Type B pancreatic cell (in vitro differentiated cells): ENCODE measurements around the gene PLEKHO2. TPM values are rescaled to one million over a fixed set of nuclear protein-coding genes. Genes with fewer than 3 reads are reported as not detected.
A peak's percentile ranks its signal among the peaks of the same experiment; 100 is the strongest.

Experiments used
- DNase-seq: peaks from one replicate; pipeline ENCODE4 v3.0.0; 2021; ENCODE audit warnings: mixed read lengths; ENCODE audit not compliant: unreplicated experiment; ENCODE audit errors: extremely low spot score
- H3K27ac Mint-ChIP-seq: 2 replicates; pipeline ENCODE4 v1.8.0; 2021; ENCODE audit warnings: mild to moderate bottlenecking, mixed read lengths
- H3K27me3 Mint-ChIP-seq: 2 replicates; pipeline ENCODE4 v1.8.0; 2021; ENCODE audit warnings: mixed read lengths
- H3K36me3 Mint-ChIP-seq: 2 replicates; pipeline ENCODE4 v1.8.0; 2021; ENCODE audit warnings: mixed read lengths
- H3K4me1 Mint-ChIP-seq: one replicate; pipeline ENCODE4 v1.8.0; 2021; ENCODE audit warnings: mixed read lengths; ENCODE audit not compliant: unreplicated experiment
- H3K4me3 Mint-ChIP-seq: 2 replicates; pipeline ENCODE4 v1.8.0; 2021; ENCODE audit warnings: mild to moderate bottlenecking, mixed read lengths
- H3K9me3 Mint-ChIP-seq: 2 replicates; pipeline ENCODE4 v1.8.0; 2021; ENCODE audit warnings: mixed read lengths
- CTCF ChIP-seq: fragments of 200-600 bp; sonication (generic); conservative IDR thresholded peaks from 2 replicates; pipeline ENCODE4 v1.5.0; 2021; ENCODE audit warnings: antibody characterized with exemption, mild to moderate bottlenecking
- total RNA-seq: library from RNA; stranded (reverse); gene quantifications from 2 replicates; pipeline ENCODE4 v1.2.1, GENCODE V29; 2021; ENCODE audit warnings: low replicate concordance

PLEKHO2 gene
- total RNA-seq, 1 donor from 2014 or later, result 11.2 TPM

GRCh38 chr15:64804619-64805018 lies 37.1 kb upstream of the PLEKHO2 start:
- Mint-ChIP-seq H3K9me3 (no peaks in the 10 kb centered on the region), H3K36me3 (no peaks in the 10 kb centered on the region), H3K27ac (no peak overlapping the region), H3K4me1 (peaks cover 25% of the 10 kb centered on the region), H3K27me3 (no peaks in the 10 kb centered on the region), H3K4me3 (no peak overlapping the region)
- no peak for TF ChIP-seq CTCF
- DNase-seq, result no peak

DNA sequence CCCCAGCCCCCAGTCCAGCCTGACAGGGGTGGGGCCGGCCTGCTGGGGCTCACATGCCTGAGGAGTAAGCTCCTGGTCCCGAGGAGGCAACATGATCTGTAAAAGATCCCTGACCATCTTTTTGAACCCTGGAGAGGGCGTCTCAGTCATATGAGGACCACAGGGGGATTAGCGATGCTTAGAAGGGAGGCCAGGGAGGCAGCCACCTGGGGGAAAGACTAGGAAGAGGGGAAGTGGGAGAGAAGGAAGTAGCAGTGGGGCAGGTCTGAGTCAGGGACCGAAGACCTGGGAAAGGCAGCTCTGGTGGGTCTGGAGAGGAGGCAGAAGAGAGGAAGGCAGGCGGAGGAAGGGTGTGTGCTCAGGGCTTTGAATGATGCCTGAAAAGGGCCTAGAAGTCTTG lies 35.2 kb upstream of the PLEKHO2 start:
- peak overlapping the region; percentile 30 for H3K27ac Mint-ChIP-seq

GRCh38 chr15:64807051-64807749 lies 34.5 kb upstream of the PLEKHO2 start:
- Mint-ChIP-seq H3K9me3 (no peaks in the 10 kb centered on the region), H3K36me3 (no peaks in the 10 kb centered on the region), H3K27me3 (peaks cover 3% of the 10 kb centered on the region), H3K4me1 (peaks cover 34% of the 10 kb centered on the region), H3K4me3 (no peak overlapping the region), H3K27ac (no peak overlapping the region)
- TF ChIP-seq CTCF, result no peak
- DNase-seq, result no peak

More for the DNA sequence above, 35.2 kb upstream of the PLEKHO2 start:
- no peak for TF ChIP-seq CTCF
- H3K9me3 Mint-ChIP-seq, result no peaks in the 10 kb centered on the region
- no peak for DNase-seq
- peaks cover 36% of the 10 kb centered on the region for H3K4me1 Mint-ChIP-seq
- no peak overlapping the region for H3K4me3 Mint-ChIP-seq
- no peaks in the 10 kb centered on the region for H3K36me3 Mint-ChIP-seq
- H3K27me3 Mint-ChIP-seq, result peaks cover 3% of the 10 kb centered on the region

GRCh38 chr15:64807751-64808222 lies 33.9 kb upstream of the PLEKHO2 start:
- no peak for TF ChIP-seq CTCF
- no peaks in the 10 kb centered on the region for H3K36me3 Mint-ChIP-seq
- no peak overlapping the region for H3K27ac Mint-ChIP-seq
- H3K9me3 Mint-ChIP-seq, result no peaks in the 10 kb centered on the region
- DNase-seq, result no peak
- no peak overlapping the region for H3K4me3 Mint-ChIP-seq
- peaks cover 37% of the 10 kb centered on the region for H3K4me1 Mint-ChIP-seq
- peaks cover 3% of the 10 kb centered on the region for H3K27me3 Mint-ChIP-seq

GRCh38 chr15:64808785-64809453 lies 32.8 kb upstream of the PLEKHO2 start:
- H3K4me3 Mint-ChIP-seq, result no peak overlapping the region
- peak overlapping the region; percentile 48 for H3K27ac Mint-ChIP-seq
- no peak for TF ChIP-seq CTCF
- H3K27me3 Mint-ChIP-seq, result peaks cover 3% of the 10 kb centered on the region
- no peaks in the 10 kb centered on the region for H3K9me3 Mint-ChIP-seq
- DNase-seq, result no peak
- H3K36me3 Mint-ChIP-seq, result no peaks in the 10 kb centered on the region
- H3K4me1 Mint-ChIP-seq, result peaks cover 44% of the 10 kb centered on the region
